ENCODE results near the gene WAS.

Gene WAS

DNA sequence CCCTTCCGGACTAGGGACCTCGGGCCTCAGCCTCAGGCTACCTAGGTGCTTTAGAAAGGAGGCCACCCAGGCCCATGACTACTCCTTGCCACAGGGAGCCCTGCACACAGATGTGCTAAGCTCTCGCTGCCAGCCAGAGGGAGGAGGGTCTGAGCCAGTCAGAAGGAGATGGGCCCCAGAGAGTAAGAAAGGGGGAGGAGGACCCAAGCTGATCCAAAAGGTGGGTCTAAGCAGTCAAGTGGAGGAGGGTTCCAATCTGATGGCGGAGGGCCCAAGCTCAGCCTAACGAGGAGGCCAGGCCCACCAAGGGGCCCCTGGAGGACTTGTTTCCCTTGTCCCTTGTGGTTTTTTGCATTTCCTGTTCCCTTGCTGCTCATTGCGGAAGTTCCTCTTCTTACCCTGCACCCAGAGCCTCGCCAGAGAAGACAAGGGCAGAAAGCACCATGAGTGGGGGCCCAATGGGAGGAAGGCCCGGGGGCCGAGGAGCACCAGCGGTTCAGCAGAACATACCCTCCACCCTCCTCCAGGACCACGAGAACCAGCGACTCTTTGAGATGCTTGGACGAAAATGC, at the start of gene WAS:
Gene WAS, plus strand, starts transcription at position 389 of the 572 bp plus-strand sequence. Its CDS starts 55 bp downstream, at position 444.
- peak; percentile 89 for DNase-seq (ENCODE audit: low read depth)
- TF ChIP-seq MAX (IDR thresholded peaks at IDR 0.05; ENCODE audit: low read depth, low read length) (peak; percentile 67), MYC (IDR thresholded peaks at IDR 0.05; ENCODE audit: low read depth, low read length) (peak; percentile 79), POLR2A (IDR thresholded peaks at IDR 0.05; ENCODE audit: extremely low read depth, insufficient read length) (peak; percentile 41)
- TF ChIP-seq, protein P1, sequence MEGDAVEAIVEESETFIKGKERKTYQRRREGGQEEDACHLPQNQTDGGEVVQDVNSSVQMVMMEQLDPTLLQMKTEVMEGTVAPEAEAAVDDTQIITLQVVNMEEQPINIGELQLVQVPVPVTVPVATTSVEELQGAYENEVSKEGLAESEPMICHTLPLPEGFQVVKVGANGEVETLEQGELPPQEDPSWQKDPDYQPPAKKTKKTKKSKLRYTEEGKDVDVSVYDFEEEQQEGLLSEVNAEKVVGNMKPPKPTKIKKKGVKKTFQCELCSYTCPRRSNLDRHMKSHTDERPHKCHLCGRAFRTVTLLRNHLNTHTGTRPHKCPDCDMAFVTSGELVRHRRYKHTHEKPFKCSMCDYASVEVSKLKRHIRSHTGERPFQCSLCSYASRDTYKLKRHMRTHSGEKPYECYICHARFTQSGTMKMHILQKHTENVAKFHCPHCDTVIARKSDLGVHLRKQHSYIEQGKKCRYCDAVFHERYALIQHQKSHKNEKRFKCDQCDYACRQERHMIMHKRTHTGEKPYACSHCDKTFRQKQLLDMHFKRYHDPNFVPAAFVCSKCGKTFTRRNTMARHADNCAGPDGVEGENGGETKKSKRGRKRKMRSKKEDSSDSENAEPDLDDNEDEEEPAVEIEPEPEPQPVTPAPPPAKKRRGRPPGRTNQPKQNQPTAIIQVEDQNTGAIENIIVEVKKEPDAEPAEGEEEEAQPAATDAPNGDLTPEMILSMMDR (IDR thresholded peaks at IDR 0.05; ENCODE audit: low read depth, low read length), result no peak
- peak within 1 kb of the TSS; percentile 67 for H3K4me3 ChIP-seq (ENCODE audit: low read depth, low read length)

DNA sequence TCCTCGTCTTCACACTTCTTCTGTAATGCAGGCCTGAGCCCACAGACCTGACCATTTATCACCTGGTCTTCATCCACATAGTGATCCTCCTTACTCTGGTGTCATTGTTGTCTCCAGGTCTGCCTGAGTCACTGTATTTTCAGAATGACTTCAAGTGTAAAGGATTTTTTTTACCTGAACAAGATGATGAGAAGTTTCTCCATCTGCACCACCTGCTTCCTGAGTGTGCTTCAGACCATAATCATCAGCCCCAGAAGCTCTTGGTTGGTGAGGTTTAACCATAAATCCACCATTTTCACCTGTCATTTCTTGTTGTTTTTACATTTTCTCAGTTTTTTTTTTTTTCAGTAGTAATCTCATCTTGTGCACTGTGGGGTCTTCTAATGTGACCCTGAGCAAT, 47.3 kb upstream of the WAS start:
- no peak for DNase-seq (ENCODE audit: low read depth)
- H3K4me3 ChIP-seq (ENCODE audit: low read depth, low read length), result no peak overlapping the region
- TF ChIP-seq, protein P1 (IDR thresholded peaks at IDR 0.05; ENCODE audit: low read depth, low read length), result no peak
- TF ChIP-seq MAX (IDR thresholded peaks at IDR 0.05; ENCODE audit: low read depth, low read length), result no peak
- no peak for TF ChIP-seq POLR2A (IDR thresholded peaks at IDR 0.05; ENCODE audit: extremely low read depth, insufficient read length)
- TF ChIP-seq MYC (IDR thresholded peaks at IDR 0.05; ENCODE audit: low read depth, low read length), result no peak

DNA sequence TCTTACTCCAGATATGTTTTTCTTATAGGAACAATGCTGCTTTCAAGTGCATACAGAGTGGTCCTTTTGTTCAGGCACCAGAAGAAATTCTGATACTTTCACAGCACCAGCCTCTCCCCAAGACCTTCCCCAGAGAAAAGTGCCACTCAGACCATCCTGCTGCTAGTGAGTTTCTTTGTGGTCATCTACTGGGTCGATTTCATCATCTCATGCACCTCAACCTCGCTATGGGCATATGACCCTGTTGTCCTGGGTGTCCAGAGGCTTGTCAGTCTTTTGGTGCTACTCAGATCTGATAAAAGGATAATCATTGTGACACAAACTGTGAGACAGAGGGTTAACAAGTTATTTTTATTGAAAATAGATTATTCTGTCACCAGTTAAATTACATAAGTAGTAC, 46.8 kb upstream of the WAS start:
- no peak overlapping the region for H3K4me3 ChIP-seq (ENCODE audit: low read depth, low read length)
- no peak for TF ChIP-seq POLR2A (IDR thresholded peaks at IDR 0.05; ENCODE audit: extremely low read depth, insufficient read length)
- TF ChIP-seq MAX (IDR thresholded peaks at IDR 0.05; ENCODE audit: low read depth, low read length), result no peak
- TF ChIP-seq MYC (IDR thresholded peaks at IDR 0.05; ENCODE audit: low read depth, low read length), result no peak
- TF ChIP-seq, protein P1 (IDR thresholded peaks at IDR 0.05; ENCODE audit: low read depth, low read length), result no peak
- peak; percentile 20 for DNase-seq (ENCODE audit: low read depth)

- TF ChIP-seq MAX (IDR thresholded peaks at IDR 0.05; ENCODE audit: low read depth, low read length) (no peak), MYC (IDR thresholded peaks at IDR 0.05; ENCODE audit: low read depth, low read length) (no peak), POLR2A (IDR thresholded peaks at IDR 0.05; ENCODE audit: extremely low read depth, insufficient read length) (no peak)
- TF ChIP-seq, protein P1 (IDR thresholded peaks at IDR 0.05; ENCODE audit: low read depth, low read length), result no peak
- no peak overlapping the region for H3K4me3 ChIP-seq (ENCODE audit: low read depth, low read length)
- no peak for DNase-seq (ENCODE audit: low read depth)
Observed at GRCh38 chrX:48645669-48646068, 37.9 kb upstream of the WAS start.

DNA sequence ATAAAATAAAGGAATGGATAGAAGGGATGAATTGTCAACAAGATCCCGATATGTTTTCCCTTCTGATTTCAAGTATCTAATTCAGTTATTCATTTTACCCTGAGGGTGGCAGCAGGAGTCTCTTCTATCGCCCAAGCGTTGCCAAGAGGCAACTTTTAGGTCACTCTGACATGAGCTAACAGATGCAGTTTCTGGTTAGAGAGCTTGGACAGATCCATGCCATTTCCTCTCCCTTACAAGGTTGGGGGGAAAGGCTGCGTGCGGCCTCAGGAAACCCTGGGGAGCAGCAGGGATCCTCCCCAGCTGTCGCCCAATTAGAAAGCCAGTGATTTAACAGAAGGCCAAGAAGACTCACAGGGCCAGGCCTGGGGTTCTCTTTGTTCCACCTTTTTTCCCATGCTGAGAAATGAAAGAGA, 35.3 kb upstream of the WAS start:
- peak; percentile 43; the same call in 1 of the 2 replicates for TF ChIP-seq MYC (IDR thresholded peaks at IDR 0.05; ENCODE audit: low read depth, low read length)
- no peak for TF ChIP-seq POLR2A (IDR thresholded peaks at IDR 0.05; ENCODE audit: extremely low read depth, insufficient read length)
- TF ChIP-seq MAX (IDR thresholded peaks at IDR 0.05; ENCODE audit: low read depth, low read length), result no peak
- TF ChIP-seq, protein P1 (IDR thresholded peaks at IDR 0.05; ENCODE audit: low read depth, low read length), result peak; percentile 8
- DNase-seq (ENCODE audit: low read depth), result peak; percentile 77
- no peak overlapping the region for H3K4me3 ChIP-seq (ENCODE audit: low read depth, low read length)

All from NB4 (cell line).